A549 (cell line): ENCODE results near the gene MFN2.
"Not testable (repeated sequence)": the region's sequence is repeated elsewhere in the genome, so short reads cannot be mapped to it uniquely, and the experiment has no call there.

Experiments used
- CTCF ChIP-seq: fragments of >200 bp; sonication (Bioruptor Twin); formaldehyde crosslinking; IDR thresholded peaks from 3 replicates; pipeline ENCODE4 v1.5.1; 2016
- MAFK ChIP-seq: fragments of 450-650 bp; IDR thresholded peaks from 2 replicates; pipeline ENCODE4 v1.6.1; 2014; ENCODE audit not compliant: partially characterized antibody
- MYC ChIP-seq: IDR thresholded peaks from 2 replicates; pipeline ENCODE4 v1.6.1; 2012; ENCODE audit warnings: mild to moderate bottlenecking, inconsistent platforms, low read length, improper control_type of control experiment, borderline replicate concordance
- POLR2A ChIP-seq: IDR thresholded peaks from 2 replicates; pipeline ENCODE4 v1.6.1; 2012; ENCODE audit warnings: mild to moderate bottlenecking, low read length
- TF ChIP-seq, protein P1 (sequence below): fragments of 250-450 bp; sonication (Bioruptor Pico); IDR thresholded peaks from 2 replicates; pipeline ENCODE4 v1.5.0; 2020; ENCODE audit warnings: low read depth, mild to moderate bottlenecking, moderate library complexity

DNA sequence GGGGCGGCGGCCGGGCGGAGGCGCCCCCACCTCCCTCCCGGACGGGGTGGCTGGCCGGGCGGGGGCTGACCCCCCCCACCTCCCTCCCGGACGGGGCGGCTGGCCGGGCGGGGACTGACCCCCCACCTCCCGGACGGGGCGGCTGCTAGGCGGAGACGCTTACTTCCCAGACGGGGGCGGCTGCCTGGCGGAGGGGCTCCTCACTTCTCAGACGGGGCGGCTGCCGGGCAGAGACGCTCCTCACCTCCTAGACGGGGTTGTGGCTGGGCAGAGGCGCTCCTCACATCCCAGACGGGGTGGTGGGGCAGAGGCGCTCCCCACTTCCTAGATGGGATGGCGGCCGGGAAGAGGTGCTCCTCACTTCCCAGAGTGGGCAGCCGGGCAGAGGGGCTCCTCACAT is 28.1 kb downstream of the MFN2 start:
- TF ChIP-seq CTCF, MAFK, POLR2A, MYC: not testable (repeated sequence)
- TF ChIP-seq, protein P1, sequence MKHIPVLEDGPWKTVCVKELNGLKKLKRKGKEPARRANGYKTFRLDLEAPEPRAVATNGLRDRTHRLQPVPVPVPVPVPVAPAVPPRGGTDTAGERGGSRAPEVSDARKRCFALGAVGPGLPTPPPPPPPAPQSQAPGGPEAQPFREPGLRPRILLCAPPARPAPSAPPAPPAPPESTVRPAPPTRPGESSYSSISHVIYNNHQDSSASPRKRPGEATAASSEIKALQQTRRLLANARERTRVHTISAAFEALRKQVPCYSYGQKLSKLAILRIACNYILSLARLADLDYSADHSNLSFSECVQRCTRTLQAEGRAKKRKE (CRISPR knock-in tag), result not testable (repeated sequence)
